ENCODE data around the gene PSMD6.

DNA sequence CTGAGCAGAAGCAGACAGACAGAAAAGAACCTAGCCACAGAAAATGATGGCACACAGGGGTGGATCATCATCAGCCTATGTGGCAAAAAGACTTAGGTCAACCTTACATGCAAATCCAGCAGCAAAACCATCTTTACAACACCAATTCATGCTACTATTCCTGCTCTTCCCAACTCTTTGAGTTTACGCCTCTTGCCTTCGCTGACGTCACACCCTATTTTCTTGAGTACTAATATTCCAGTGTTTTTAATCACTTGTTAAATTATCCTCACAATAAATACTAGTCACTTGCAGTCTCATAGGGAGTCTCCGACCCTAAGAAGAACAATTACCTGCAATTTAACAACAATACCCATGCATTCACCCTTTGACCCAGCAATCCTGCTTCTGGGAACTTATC is 6.0 kb upstream of the PSMD6 start:
- TF ChIP-seq NFIC (IDR thresholded peaks at IDR 0.05) = no peak
- no peak for TF ChIP-seq YY1 (IDR thresholded peaks at IDR 0.05; ENCODE audit: low read depth)
- no peak for TF ChIP-seq TEAD4 (IDR thresholded peaks at IDR 0.05)
